Spleen (tissue), 11 donors: ENCODE results near the gene TEDC1. TPM values are rescaled to one million over a fixed set of nuclear protein-coding genes. Genes with fewer than 3 reads are reported as not detected.
A peak's percentile ranks its signal among the peaks of the same experiment; 100 is the strongest.

Source experiments
- DNase-seq: peaks from one replicate; pipeline ENCODE4 v3.0.0-alpha.2; 2020
- H3K27ac ChIP-seq, 8 donors: fragments of 200-600 bp; sonication (generic) in 7 of 8; 1 replicate in 4 of 8; 2 replicates in 4 of 8; pipeline versions ENCODE4 v1.5.0 to v1.8.0; 2016 to 2021; ENCODE audit warnings: inconsistent platforms in 4 of 8, mild to moderate bottlenecking in 4 of 8, moderate library complexity in 1 of 8
- H3K27me3 ChIP-seq, 7 donors: fragments of 200-600 bp; sonication (generic) in 6 of 7; replicated peaks in 1 of 7; 1 replicate in 4 of 7; 2 replicates in 3 of 7; pipeline versions ENCODE4 v1.5.0 to v1.8.0; 2016 to 2021; ENCODE audit warnings: inconsistent platforms in 3 of 7, mild to moderate bottlenecking in 1 of 7
- H3K36me3 ChIP-seq, 6 donors: fragments of 200-600 bp; sonication (generic) in 5 of 6; 1 replicate in 4 of 6; 2 replicates in 2 of 6; pipeline versions ENCODE4 v1.5.0 to v1.8.0; 2016 to 2021; ENCODE audit warnings: inconsistent platforms in 2 of 6
- H3K4me1 ChIP-seq, 6 donors: fragments of 200-600 bp; sonication (generic) in 5 of 6; 1 replicate in 3 of 6; 2 replicates in 3 of 6; pipeline versions ENCODE4 v1.5.0 to v1.8.0; 2016 to 2021; ENCODE audit warnings: inconsistent platforms in 3 of 6
- H3K4me3 ChIP-seq, 8 donors: fragments of 200-600 bp; sonication (generic) in 7 of 8; 1 replicate in 4 of 8; 2 replicates in 4 of 8; pipeline versions ENCODE4 v1.5.0 to v1.8.0; 2016 to 2021; ENCODE audit warnings: inconsistent platforms in 4 of 8, mild to moderate bottlenecking in 4 of 8, moderate library complexity in 2 of 8
- H3K9me3 ChIP-seq, 8 donors: fragments of 200-600 bp; sonication (generic) in 7 of 8; 1 replicate in 4 of 8; 2 replicates in 4 of 8; pipeline versions ENCODE4 v1.5.0 to v1.8.0; 2016 to 2021; ENCODE audit warnings: inconsistent platforms in 4 of 8
- POLR2A ChIP-seq, 3 donors: fragments of 450-650 bp; IDR thresholded peaks; one replicate each; pipeline ENCODE4 v1.5.1; 2017; ENCODE audit warnings: antibody characterized with exemption in 3 of 3, mild to moderate bottlenecking in 1 of 3
- POLR2AphosphoS5 ChIP-seq, 3 donors: sonication (generic); formaldehyde crosslinking; IDR thresholded peaks; one replicate each; pipeline ENCODE4 v1.5.1; 2017; ENCODE audit warnings: antibody characterized with exemption in 3 of 3
- WGBS, 5 donors: extraction: QIAGEN DNeasy Blood & Tissue Kit in 3 of 5; methylation state at CpG; one replicate each; pipeline versions ENCODE4 v1.1.5 to v1.1.7; 2013 to 2018; 5-methylcytosine and 5-hydroxymethylcytosine counted together
- intact Hi-C: fragments of 100-400 bp; cut with DNase I; formaldehyde crosslinking; loops from one replicate; pipeline ENCODE4 v1.15.0; 2023; ENCODE audit warnings: low total_unique reads
- polyA plus RNA-seq, 3 donors: library from polyadenylated mRNA; stranded (reverse); fragments of 200-250 nt; gene quantifications; one replicate each; pipeline ENCODE4 v1.2.1, GENCODE V29; 2013
- total RNA-seq, 7 donors: library from RNA; depleted of rRNA in 3 of 7; stranded (reverse); fragments of >200 nt in 3 of 7; fragmentation: NEBNext Ultra II Directional in 4 of 7; extraction: Animal tissue kit (Norgen Biotek cat#: 25700) in 4 of 7; gene quantifications; one replicate each; pipeline versions ENCODE4 v1.1.0 to v1.2.1, GENCODE V29; 2016 to 2021
- TF ChIP-seq, protein P1 (sequence below), 11 experiments: fragments of 200-600 bp in 7 of 11; fragments of 450-650 bp in 4 of 11; sonication (generic) in 4 of 11; IDR thresholded peaks in 8 of 11; conservative IDR thresholded peaks in 3 of 11; 1 replicate in 7 of 11; 2 replicates in 4 of 11; pipeline versions ENCODE4 v1.4.0 to v1.8.0; 2016 to 2021; ENCODE audit warnings: antibody characterized with exemption in 11 of 11, inconsistent platforms in 4 of 11, mild to moderate bottlenecking in 1 of 11
- donor health status: healthy with polysubstance abuse.
- donor health status: DM: no; HTN: no; CAD: no; lungs with moderate emphysema.
- donor health status: DM: no; HTN: no; CAD: no.
- donor health status: Bipolar disorder and iron deficiency.
- donor health status: healthy.
- donor health status: DM: no; HTN: no; CAD: no.
- donor health status: DM: yes; HTN: yes; CAD: no.

TEDC1 gene
- total and polyA plus RNA-seq, 10 donors, result 5.3 to 31.5 (median 12.3) TPM

DNA sequence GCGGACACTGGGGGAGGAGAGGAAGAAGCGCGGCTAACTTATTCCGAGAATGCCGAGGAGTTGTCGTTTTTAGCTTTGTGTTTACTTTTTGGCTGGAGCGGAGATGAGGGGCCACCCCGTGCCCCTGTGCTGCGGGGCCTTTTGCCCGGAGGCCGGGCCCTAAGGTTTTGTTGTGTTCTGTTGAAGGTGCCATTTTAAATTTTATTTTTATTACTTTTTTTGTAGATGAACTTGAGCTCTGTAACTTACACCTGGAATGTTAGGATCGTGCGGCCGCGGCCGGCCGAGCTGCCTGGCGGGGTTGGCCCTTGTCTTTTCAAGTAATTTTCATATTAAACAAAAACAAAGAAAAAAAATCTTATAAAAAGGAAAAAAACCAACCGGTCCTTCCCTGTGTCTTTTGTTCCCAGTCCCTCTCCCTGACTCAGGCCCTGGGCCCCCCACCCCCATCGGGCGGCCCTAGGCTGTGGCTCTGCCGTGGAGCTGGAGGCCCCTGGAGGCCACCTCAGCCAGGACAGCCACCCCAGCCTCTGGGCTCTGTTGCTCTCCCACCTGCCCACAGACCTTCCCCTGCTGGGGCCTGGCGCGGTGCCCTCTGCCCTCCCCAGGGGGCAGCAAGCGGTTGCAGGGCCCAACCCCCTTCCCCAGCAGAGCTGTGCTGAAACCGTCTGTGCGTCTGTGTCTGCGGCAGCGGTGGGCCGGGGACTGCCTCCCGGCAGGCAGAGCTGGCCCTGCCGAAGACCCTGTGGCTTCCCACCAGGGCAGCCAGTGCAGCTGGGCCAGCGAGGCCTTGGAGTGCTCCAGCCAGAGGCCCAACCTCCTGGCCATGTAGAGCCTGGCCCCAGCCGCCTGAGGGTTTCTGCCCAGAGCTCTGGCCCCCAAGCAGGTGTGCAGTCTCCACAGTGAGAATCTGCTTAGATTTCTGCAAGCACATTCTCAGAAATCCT, 20.4 kb upstream of the TEDC1 start:
- intact Hi-C loops, result no loop called here

DNA sequence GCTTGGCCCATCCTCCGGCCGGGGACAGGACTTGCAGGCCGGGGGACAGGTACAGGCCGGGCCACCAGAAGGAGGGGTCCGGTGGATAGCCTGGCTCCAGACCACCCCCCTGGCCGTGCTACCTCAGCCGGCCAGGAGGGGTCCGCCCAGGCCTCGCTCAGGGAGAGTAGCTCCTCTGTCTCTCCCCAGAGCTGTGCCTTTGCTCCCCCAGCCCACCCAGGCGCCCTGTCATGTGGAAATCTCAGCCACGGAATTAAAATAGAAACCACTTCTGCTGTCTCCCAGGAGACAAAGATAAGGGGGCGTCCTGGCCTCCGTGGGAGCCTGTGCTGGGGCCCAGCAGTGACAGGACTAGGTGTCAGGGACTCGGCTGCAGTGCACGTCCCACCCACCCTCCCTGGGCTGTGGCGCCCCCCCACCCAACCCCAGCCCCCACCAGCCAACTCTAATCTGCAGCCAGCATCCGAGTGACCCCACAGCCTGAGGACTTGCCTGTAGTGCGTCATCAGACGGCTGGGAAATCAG, 19.7 kb upstream of the TEDC1 start:
- H3K9me3 ChIP-seq, result no peaks in the 10 kb centered on the region
- intact Hi-C loops, result no loop called here
- WGBS, 5 donors, result 67 to 82% (median 72%) methylated on average over 9 to 19 of the region's 19 CpGs
- peak overlapping the region in 1 of 8 donors; percentile 9 for H3K27ac ChIP-seq
- H3K36me3 ChIP-seq, result peaks cover 0 to 50% (median 25%) of the 10 kb centered on the region in 6 donors
- H3K4me3 ChIP-seq, result no peak overlapping the region
- peaks cover 0 to 38% (median 27%) of the 10 kb centered on the region in 7 donors for H3K27me3 ChIP-seq
- H3K4me1 ChIP-seq, result peaks cover 9 to 65% (median 35%) of the 10 kb centered on the region in 6 donors
- no peak for TF ChIP-seq POLR2AphosphoS5 (IDR thresholded peaks at IDR 0.05)
- no peak for TF ChIP-seq POLR2A (IDR thresholded peaks at IDR 0.05)
- TF ChIP-seq, protein P1, sequence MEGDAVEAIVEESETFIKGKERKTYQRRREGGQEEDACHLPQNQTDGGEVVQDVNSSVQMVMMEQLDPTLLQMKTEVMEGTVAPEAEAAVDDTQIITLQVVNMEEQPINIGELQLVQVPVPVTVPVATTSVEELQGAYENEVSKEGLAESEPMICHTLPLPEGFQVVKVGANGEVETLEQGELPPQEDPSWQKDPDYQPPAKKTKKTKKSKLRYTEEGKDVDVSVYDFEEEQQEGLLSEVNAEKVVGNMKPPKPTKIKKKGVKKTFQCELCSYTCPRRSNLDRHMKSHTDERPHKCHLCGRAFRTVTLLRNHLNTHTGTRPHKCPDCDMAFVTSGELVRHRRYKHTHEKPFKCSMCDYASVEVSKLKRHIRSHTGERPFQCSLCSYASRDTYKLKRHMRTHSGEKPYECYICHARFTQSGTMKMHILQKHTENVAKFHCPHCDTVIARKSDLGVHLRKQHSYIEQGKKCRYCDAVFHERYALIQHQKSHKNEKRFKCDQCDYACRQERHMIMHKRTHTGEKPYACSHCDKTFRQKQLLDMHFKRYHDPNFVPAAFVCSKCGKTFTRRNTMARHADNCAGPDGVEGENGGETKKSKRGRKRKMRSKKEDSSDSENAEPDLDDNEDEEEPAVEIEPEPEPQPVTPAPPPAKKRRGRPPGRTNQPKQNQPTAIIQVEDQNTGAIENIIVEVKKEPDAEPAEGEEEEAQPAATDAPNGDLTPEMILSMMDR (IDR thresholded peaks at IDR 0.05 in 8 of 11, conservative IDR thresholded peaks at IDR 0.05 in 3 of 11), result no peak
- no peak for DNase-seq

More for the DNA sequence above, 20.4 kb upstream of the TEDC1 start:
- Histone ChIP-seq H3K36me3 (peaks cover 0 to 57% (median 28%) of the 10 kb centered on the region in 6 donors), H3K9me3 (no peaks in the 10 kb centered on the region), H3K27ac (no peak overlapping the region), H3K27me3 (peaks cover 0 to 30% (median 20%) of the 10 kb centered on the region in 7 donors), H3K4me1 (peaks cover 9 to 64% (median 30%) of the 10 kb centered on the region in 6 donors), H3K4me3 (no peak overlapping the region)
- 78 to 86% (median 82%) methylated on average over 33 to 34 of the region's 34 CpGs for WGBS, 5 donors
- DNase-seq, result no peak
- TF ChIP-seq POLR2AphosphoS5 (IDR thresholded peaks at IDR 0.05), result peak in 1 of 3 donors; percentile 38
- no peak for TF ChIP-seq POLR2A (IDR thresholded peaks at IDR 0.05)

DNA sequence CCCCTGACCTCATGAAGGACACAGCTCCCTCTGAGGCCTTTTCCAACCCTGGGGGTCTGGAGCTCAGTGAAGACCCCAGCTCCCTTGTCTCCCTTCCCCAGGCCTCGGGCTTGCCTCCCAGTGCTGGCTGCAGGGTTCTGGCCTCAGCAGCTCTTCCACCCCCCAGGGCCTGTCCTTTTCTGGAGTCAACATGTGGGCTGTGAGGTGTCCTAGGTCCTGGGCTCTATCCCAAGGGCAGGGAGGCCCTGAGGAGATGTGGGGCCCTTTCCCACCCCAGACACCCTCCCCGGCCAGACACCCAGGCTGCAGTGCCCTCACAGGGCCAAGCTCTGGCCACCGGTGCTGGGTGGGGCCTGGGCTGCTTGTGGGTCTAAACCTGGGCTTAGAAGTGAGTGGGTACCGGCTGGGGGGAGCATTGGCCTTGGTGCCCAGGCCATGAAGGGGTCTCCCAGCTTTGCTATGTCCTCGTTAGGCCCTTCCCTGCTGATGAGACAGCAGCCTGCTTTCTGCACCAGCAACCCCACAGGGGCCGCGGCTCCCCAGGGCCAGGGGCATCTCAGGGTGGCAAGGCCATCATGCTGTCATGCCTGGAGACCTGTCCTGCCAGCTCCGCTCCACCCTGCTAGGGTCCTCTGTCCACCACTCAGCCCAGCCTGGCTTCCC, 19.1 kb upstream of the TEDC1 start:
- Histone ChIP-seq H3K27me3 (peaks cover 0 to 44% (median 33%) of the 10 kb centered on the region in 7 donors), H3K9me3 (no peaks in the 10 kb centered on the region), H3K4me3 (no peak overlapping the region), H3K36me3 (peaks cover 0 to 44% (median 19%) of the 10 kb centered on the region in 6 donors), H3K4me1 (peaks cover 12 to 71% (median 40%) of the 10 kb centered on the region in 6 donors), H3K27ac (peak overlapping the region in 1 of 8 donors; percentile 9)
- TF ChIP-seq, protein P1 (IDR thresholded peaks at IDR 0.05 in 8 of 11, conservative IDR thresholded peaks at IDR 0.05 in 3 of 11), result no peak
- TF ChIP-seq POLR2A (IDR thresholded peaks at IDR 0.05) (no peak), POLR2AphosphoS5 (IDR thresholded peaks at IDR 0.05) (peak in 1 of 3 donors; percentile 36)
- WGBS, 5 donors, result 82 to 92% (median 89%) methylated on average over 3 to 8 of the region's 8 CpGs
- DNase-seq, result no peak
- intact Hi-C loops, result no loop called here

DNA sequence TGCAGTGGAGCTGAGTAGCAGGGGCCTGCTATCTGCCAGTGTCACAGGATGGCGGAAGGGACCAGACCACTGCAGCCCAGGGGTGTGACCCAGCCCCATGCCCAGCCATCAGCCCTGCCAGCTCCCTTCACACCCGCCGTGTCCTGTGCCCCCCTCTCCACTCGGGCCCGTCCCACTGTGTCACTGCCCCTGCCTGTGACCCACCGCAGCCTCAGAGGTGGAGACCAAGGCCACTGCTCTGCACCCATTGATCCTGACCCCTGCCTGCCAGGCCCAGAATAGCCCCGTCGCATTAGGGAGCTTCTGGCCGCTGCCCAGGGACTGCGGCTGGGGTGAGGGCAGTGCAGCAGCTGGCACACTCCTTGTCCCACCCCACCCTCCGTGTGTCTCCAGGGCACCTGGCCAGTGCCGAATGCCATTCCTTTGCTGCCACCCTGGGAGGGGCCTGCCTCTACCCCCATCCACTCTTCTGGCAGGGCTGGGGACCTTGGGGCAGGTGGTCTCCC, 18.5 kb upstream of the TEDC1 start:
- Histone ChIP-seq H3K27ac (no peak overlapping the region), H3K4me1 (peaks cover 15 to 76% (median 44%) of the 10 kb centered on the region in 6 donors), H3K9me3 (no peaks in the 10 kb centered on the region), H3K4me3 (no peak overlapping the region), H3K36me3 (peaks cover 0 to 38% (median 16%) of the 10 kb centered on the region in 6 donors), H3K27me3 (peaks cover 0 to 49% (median 34%) of the 10 kb centered on the region in 7 donors)
- TF ChIP-seq, protein P1 (IDR thresholded peaks at IDR 0.05 in 8 of 11, conservative IDR thresholded peaks at IDR 0.05 in 3 of 11), result no peak
- TF ChIP-seq POLR2AphosphoS5 (IDR thresholded peaks at IDR 0.05), result no peak
- TF ChIP-seq POLR2A (IDR thresholded peaks at IDR 0.05), result no peak
- WGBS, 5 donors, result 73 to 94% (median 79%) methylated on average over 10 to 12 of the region's 12 CpGs
- DNase-seq, result no peak
- intact Hi-C loops, result no loop called here
